HCT116 (cell line): ENCODE measurements around the gene CUBN. TPM values are rescaled to one million over a fixed set of nuclear protein-coding genes. Genes with fewer than 3 reads are reported as not detected.

ENCODE experiments used
- ATAC-seq: fragments of 200-7000 bp; cut with Tn5 transposase; 2 replicates; pipeline ENCODE4 v1.9.1; 2020; ENCODE audit warnings: mild to moderate bottlenecking, moderate library complexity
- BruUV-seq: library from RNA; stranded (reverse); fragments of 400-500 nt; replicated peaks from 2 replicates; lab custom pipeline; 2021; lab: Mats Ljungman, UMichigan
- CTCF ChIA-PET: fragments of 300-600 bp; sonication (Branson Sonifier 250); formaldehyde crosslinking; loops from one replicate; lab custom pipeline; 2021; ENCODE audit warnings: antibody characterized with exemption; lab: Charles Lee
- POLR2A ChIA-PET: fragments of 300-600, 350-600 bp; sonication (Branson Sonifier 250); formaldehyde crosslinking; loops from one replicate; lab custom pipeline; 2021; ENCODE audit warnings: antibody characterized with exemption; lab: Charles Lee
- RAD21 ChIA-PET, 2 experiments: fragments of 300-600 bp; sonication (Branson Sonifier 250); formaldehyde crosslinking; loops; one replicate each; lab custom pipeline; 2023; ENCODE audit warnings: low total read pairs in 2 of 2; ENCODE audit not compliant: uncharacterized antibody in 2 of 2, unreplicated experiment in 2 of 2, low non-redundant PET in 1 of 2; lab: Charles Lee
- DNase-seq: peaks from one replicate; pipeline ENCODE4 v3.0.0-alpha.2; 2010; ENCODE audit warnings: low read depth, low spot score
- H2AFZ ChIP-seq: fragments of 200-600 bp; shearing (Covaris generic), sonication (generic); 2 replicates; pipeline ENCODE4 v1.6.1; 2017; ENCODE audit warnings: low read depth, mixed run types, mixed read lengths, antibody characterized with exemption, low read length; ENCODE audit not compliant: poor library complexity, severe bottlenecking
- H3K27ac ChIP-seq: 2 replicates; pipeline ENCODE4 v1.5.1; 2012; ENCODE audit warnings: low read depth, low read length
- H3K27me3 ChIP-seq: fragments of 200-600 bp; sonication (generic); 2 replicates; pipeline ENCODE4 v1.6.1; 2016; ENCODE audit warnings: mixed run types, low read length, mixed read lengths; ENCODE audit not compliant: insufficient read depth
- H3K36me3 ChIP-seq, 2 experiments: fragments of 200-500 bp in 1 of 2; fragments of 200-600 bp in 1 of 2; sonication (Bioruptor generic) in 1 of 2; sonication (generic) in 1 of 2; 2 replicates each; pipeline versions ENCODE4 v1.5.1 to v1.6.1; 2014 to 2016; ENCODE audit warnings: low read length in 2 of 2, inconsistent platforms in 1 of 2, mixed read lengths in 1 of 2, mixed run types in 1 of 2; ENCODE audit not compliant: insufficient read depth in 2 of 2, control insufficient read depth in 1 of 2
- H3K4me1 ChIP-seq, 2 experiments: fragments of 200-600 bp in 1 of 2; sonication (generic) in 1 of 2; 2 replicates each; pipeline versions ENCODE4 v1.5.1 to v1.6.1; 2012 to 2017; ENCODE audit warnings: low read length in 2 of 2, inconsistent platforms in 1 of 2, mild to moderate bottlenecking in 1 of 2, mixed read lengths in 1 of 2, mixed run types in 1 of 2, moderate library complexity in 1 of 2; ENCODE audit not compliant: insufficient read depth in 2 of 2, control insufficient read depth in 1 of 2
- H3K4me2 ChIP-seq: fragments of 200-600 bp; sonication (generic); 2 replicates; pipeline ENCODE4 v1.6.1; 2017; ENCODE audit warnings: mixed run types, low read length, mixed read lengths
- H3K4me3 ChIP-seq, 2 experiments: fragments of 200-600 bp in 1 of 2; sonication (generic) in 1 of 2; replicated peaks in 1 of 2; 2 replicates each; pipeline ENCODE4 v1.5.1; 2011 to 2016; ENCODE audit warnings: low read length in 2 of 2, control low read depth in 1 of 2, low read depth in 1 of 2, mild to moderate bottlenecking in 1 of 2, mixed read lengths in 1 of 2, mixed run types in 1 of 2
- H3K79me2 ChIP-seq: fragments of 200-600 bp; sonication (generic); 2 replicates; pipeline ENCODE4 v1.6.1; 2017; ENCODE audit warnings: mild to moderate bottlenecking, mixed run types, low read length, moderate library complexity, mixed read lengths; ENCODE audit not compliant: insufficient read depth
- H3K9ac ChIP-seq: fragments of 200-600 bp; sonication (generic); 2 replicates; pipeline ENCODE4 v1.6.1; 2016; ENCODE audit warnings: low read length, mixed read lengths
- H3K9me2 ChIP-seq: fragments of 200-600 bp; sonication (generic), shearing (Covaris generic); 2 replicates; pipeline ENCODE4 v1.6.1; 2017; ENCODE audit warnings: mixed run types, mild to moderate bottlenecking, moderate library complexity; ENCODE audit not compliant: insufficient read depth
- H3K9me3 ChIP-seq, 2 experiments: fragments of 200-500 bp in 1 of 2; fragments of 200-600 bp in 1 of 2; sonication (Bioruptor generic) in 1 of 2; sonication (generic) in 1 of 2; 2 replicates each; pipeline ENCODE4 v1.6.1; 2014 to 2017; ENCODE audit warnings: low read length in 2 of 2, mixed read lengths in 2 of 2, inconsistent platforms in 1 of 2, low read depth in 1 of 2, mild to moderate bottlenecking in 1 of 2, mixed run types in 1 of 2, moderate library complexity in 1 of 2; ENCODE audit not compliant: control insufficient read depth in 1 of 2, insufficient read depth in 1 of 2
- H4K20me1 ChIP-seq: fragments of 200-600 bp; sonication (generic), shearing (Covaris generic); 2 replicates; pipeline ENCODE4 v1.6.1; 2017; ENCODE audit warnings: mixed run types, mild to moderate bottlenecking, moderate library complexity; ENCODE audit not compliant: insufficient read depth
- CBX3 ChIP-seq: IDR thresholded peaks from 2 replicates; pipeline ENCODE4 v1.6.1; 2012; ENCODE audit warnings: low read depth
- CEBPB ChIP-seq: IDR thresholded peaks from 2 replicates; pipeline ENCODE4 v1.6.1; 2012; ENCODE audit warnings: low read depth
- CTCF ChIP-seq, 3 experiments: fragments of 200-600 bp in 1 of 3; sonication (generic) in 1 of 3; IDR thresholded peaks in 2 of 3; conservative IDR thresholded peaks in 1 of 3; 2 replicates each; pipeline ENCODE4 v1.5.1; 2012 to 2017; ENCODE audit warnings: low read depth in 2 of 3, low read length in 2 of 3, antibody characterized with exemption in 1 of 3, borderline replicate concordance in 1 of 3, control low read depth in 1 of 3, mild to moderate bottlenecking in 1 of 3, mixed read lengths in 1 of 3, mixed run types in 1 of 3, moderate library complexity in 1 of 3; ENCODE audit not compliant: insufficient read depth in 1 of 3
- EGR1 ChIP-seq: IDR thresholded peaks from 2 replicates; pipeline ENCODE4 v1.6.1; 2012; ENCODE audit warnings: low read depth
- ELF1 ChIP-seq: IDR thresholded peaks from 2 replicates; pipeline ENCODE4 v1.6.1; 2012; ENCODE audit warnings: low read depth, borderline replicate concordance
- EZH2 ChIP-seq: fragments of 200-600 bp; sonication (generic); IDR thresholded peaks from 2 replicates; pipeline ENCODE4 v1.6.1; 2017; ENCODE audit warnings: antibody characterized with exemption, mixed run types
- EZH2phosphoT487 ChIP-seq: fragments of 200-600 bp; IDR thresholded peaks from 2 replicates; pipeline ENCODE4 v1.6.1; 2018; ENCODE audit warnings: antibody characterized with exemption, borderline replicate concordance
- FOSL1 ChIP-seq: IDR thresholded peaks from 2 replicates; pipeline ENCODE4 v1.6.1; 2012; ENCODE audit warnings: low read depth
- JUND ChIP-seq: IDR thresholded peaks from 2 replicates; pipeline ENCODE4 v1.6.1; 2012
- MAX ChIP-seq: IDR thresholded peaks from 2 replicates; pipeline ENCODE4 v1.6.1; 2012
- POLR2A ChIP-seq: IDR thresholded peaks from 2 replicates; pipeline ENCODE4 v1.7.0; 2011; ENCODE audit warnings: borderline replicate concordance; ENCODE audit not compliant: insufficient read depth, insufficient read length; ENCODE audit errors: extremely low read depth
- RAD21 ChIP-seq: IDR thresholded peaks from 2 replicates; pipeline ENCODE4 v1.6.1; 2012; ENCODE audit warnings: low read depth, mild to moderate bottlenecking
- SIN3A ChIP-seq: IDR thresholded peaks from 2 replicates; pipeline ENCODE4 v1.6.1; 2012; ENCODE audit warnings: low read depth
- SP1 ChIP-seq: IDR thresholded peaks from 2 replicates; pipeline ENCODE4 v1.6.1; 2012; ENCODE audit warnings: low read depth
- SRF ChIP-seq: IDR thresholded peaks from 2 replicates; pipeline ENCODE4 v1.6.1; 2012; ENCODE audit warnings: low read depth
- TCF7L2 ChIP-seq: IDR thresholded peaks from 2 replicates; pipeline ENCODE4 v1.7.0; 2011; ENCODE audit warnings: borderline replicate concordance, inconsistent platforms; ENCODE audit not compliant: insufficient read depth, insufficient read length; ENCODE audit errors: extremely low read depth
- YY1 ChIP-seq: IDR thresholded peaks from 2 replicates; pipeline ENCODE4 v1.6.1; 2011; ENCODE audit warnings: low read length, low read depth, moderate library complexity, mild to moderate bottlenecking; ENCODE audit not compliant: insufficient replicate concordance; ENCODE audit errors: extremely low read depth
- ZBTB33 ChIP-seq: IDR thresholded peaks from 2 replicates; pipeline ENCODE4 v1.6.1; 2011; ENCODE audit warnings: mild to moderate bottlenecking, low read length, moderate library complexity; ENCODE audit not compliant: insufficient replicate concordance; ENCODE audit errors: extremely low read depth
- ZFX ChIP-seq: fragments of 450-650 bp; IDR thresholded peaks from 2 replicates; pipeline ENCODE4 v1.6.1; 2017
- ZNF274 ChIP-seq: fragments of 200-500 bp; sonication (Bioruptor generic); IDR thresholded peaks from 2 replicates; pipeline ENCODE4 v1.6.1; 2014; ENCODE audit warnings: mild to moderate bottlenecking, low read depth, low read length, inconsistent platforms
- intact Hi-C: fragments of 100-400 bp; cut with micrococcal nuclease; formaldehyde crosslinking; loops from 2 replicates; pipeline ENCODE4 v1.10.0; 2022
- total RNA-seq: library from RNA; stranded (reverse); gene quantifications from one replicate; pipeline ENCODE4 v1.2.1, GENCODE V29; 2021; ENCODE audit not compliant: unreplicated experiment

Gene CUBN
- total RNA-seq, 1 experiment from 2014 or later, result 1.2 TPM

GRCh38 chr10:16886031-16886430, 243.6 kb downstream of the CUBN start (continued):
- TF ChIP-seq CTCF (IDR thresholded peaks at IDR 0.05 in 2 of 3, conservative IDR thresholded peaks at IDR 0.05 in 1 of 3; ENCODE audit: borderline replicate concordance in 1 of 3, insufficient read depth in 1 of 3, low read depth in 2 of 3, low read length in 2 of 3), result no peak
- TF ChIP-seq RAD21, result no peak
- no peak for TF ChIP-seq SP1
- no peak for TF ChIP-seq POLR2A
- TF ChIP-seq EGR1, result no peak
- no peak for TF ChIP-seq ZFX
- no peak for TF ChIP-seq SIN3A
- no peak for TF ChIP-seq EZH2
- TF ChIP-seq TCF7L2, result no peak
- TF ChIP-seq, all 23 proteins: peak for 0

DNA sequence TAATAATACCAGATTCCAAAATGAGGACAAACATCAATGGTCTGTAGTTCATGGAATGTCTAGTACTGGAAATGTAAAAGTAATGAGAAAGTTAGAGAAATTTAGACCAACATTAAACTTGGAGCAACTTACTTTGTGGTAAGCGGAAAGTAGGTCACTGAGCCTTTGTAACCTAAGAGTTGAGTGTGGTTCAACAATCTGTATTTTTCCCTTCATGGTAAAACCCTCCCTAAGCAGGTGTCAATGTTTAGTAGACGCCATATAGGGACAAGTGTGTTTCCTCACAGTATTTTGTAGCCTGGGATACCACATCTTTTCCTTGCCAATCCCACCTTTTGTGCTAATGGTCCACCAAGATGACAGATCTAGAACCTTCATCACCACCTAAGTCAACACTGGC, 245.1 kb downstream of the CUBN start:
- Histone ChIP-seq H2AFZ (no peak overlapping the region), H3K27ac (no peak overlapping the region), H3K36me3 (no peaks in the 10 kb centered on the region), H3K27me3 (no peaks in the 10 kb centered on the region), H3K9ac (no peak overlapping the region), H3K4me3 (no peak overlapping the region), H3K9me2 (no peaks in the 10 kb centered on the region), H3K79me2 (no peaks in the 10 kb centered on the region), H4K20me1 (no peaks in the 10 kb centered on the region), H3K4me2 (no peak overlapping the region), H3K9me3 (no peaks in the 10 kb centered on the region), H3K4me1 (peaks cover 0 to 5% of the 10 kb centered on the region in 2 experiments; a peak in 1 of 4 replicates)
- CTCF ChIA-PET, result no interaction called here
- TF ChIP-seq ZBTB33 (no peak), RAD21 (no peak), FOSL1 (no peak), ZNF274 (no peak), JUND (no peak), MAX (no peak), CTCF (IDR thresholded peaks at IDR 0.05 in 2 of 3, conservative IDR thresholded peaks at IDR 0.05 in 1 of 3; ENCODE audit: borderline replicate concordance in 1 of 3, insufficient read depth in 1 of 3, low read depth in 2 of 3, low read length in 2 of 3) (no peak), TCF7L2 (no peak), EZH2 (no peak), ZFX (no peak), YY1 (no peak), EGR1 (no peak), SRF (no peak), EZH2phosphoT487 (no peak), ELF1 (no peak), CEBPB (no peak), CBX3 (no peak)
- intact Hi-C loops, result no loop called here
- DNase-seq, result no peak
- ATAC-seq, result no peak
- POLR2A ChIA-PET, result no interaction called here
- no TSS peak for BruUV-seq
- RAD21 ChIA-PET, result no interaction called here
